CD4-positive, alpha-beta T cell treated with Interleukin-6 at 100 ng/mL for 8 hours (primary cell): Measurements from ENCODE around the gene NRIP1.

Experiments used
- DNase-seq: peaks from one replicate; pipeline ENCODE4 v3.0.0-alpha.2; 2020; ENCODE audit warnings: mixed read lengths, low spot score

The NRIP1 gene

DNA sequence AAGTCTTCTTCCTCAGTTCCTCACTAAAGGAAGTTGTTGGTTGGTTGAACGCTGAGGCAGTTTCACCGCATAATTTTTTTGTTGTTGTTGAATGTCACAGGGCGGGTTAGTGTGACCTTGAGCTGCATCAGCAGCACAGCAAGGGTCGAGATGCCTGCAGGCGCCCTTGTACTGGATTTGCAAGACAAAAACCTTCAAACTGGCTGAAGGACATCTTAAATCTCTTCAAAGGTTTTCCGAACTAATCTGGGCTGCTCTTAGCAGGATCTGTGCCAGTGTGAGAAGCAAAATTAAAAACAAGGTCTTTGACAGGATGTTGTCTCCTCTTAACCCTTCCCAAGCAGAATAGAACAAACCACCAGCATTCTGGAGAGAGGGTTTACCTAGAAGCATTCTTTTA, 59.4 kb downstream of the NRIP1 start:
- DNase-seq, result peak; percentile 12

DNA sequence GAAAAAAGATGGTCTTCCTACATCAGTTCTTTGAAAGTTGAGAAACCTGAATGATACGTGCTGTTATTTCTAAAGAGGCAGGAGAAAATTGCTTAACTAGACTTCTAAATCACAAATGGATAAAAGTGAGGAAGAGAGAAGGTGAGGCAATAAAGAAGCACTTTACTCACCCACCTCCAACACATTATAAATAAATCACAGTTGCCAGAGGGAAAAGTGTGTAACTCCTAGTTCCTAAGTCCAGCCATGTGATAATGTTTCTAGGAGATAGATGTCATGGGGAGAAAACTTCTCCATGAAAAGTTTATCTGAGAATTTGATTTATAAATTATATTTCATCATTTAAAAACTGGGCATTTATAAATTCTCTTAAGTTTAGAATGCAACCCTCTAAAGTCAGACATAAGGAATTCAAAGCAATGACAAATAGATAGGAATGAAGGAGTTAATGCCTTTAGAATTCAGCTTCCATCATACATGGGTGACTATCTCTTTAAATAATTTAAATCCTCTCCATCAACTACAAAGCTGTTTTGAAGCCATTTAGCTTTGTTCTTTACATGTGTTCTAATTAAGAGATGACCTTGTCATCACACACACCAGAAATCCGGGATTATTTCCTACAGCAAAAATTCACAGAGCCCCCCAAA, 60.0 kb downstream of the NRIP1 start:
- DNase-seq, result no peak

DNA sequence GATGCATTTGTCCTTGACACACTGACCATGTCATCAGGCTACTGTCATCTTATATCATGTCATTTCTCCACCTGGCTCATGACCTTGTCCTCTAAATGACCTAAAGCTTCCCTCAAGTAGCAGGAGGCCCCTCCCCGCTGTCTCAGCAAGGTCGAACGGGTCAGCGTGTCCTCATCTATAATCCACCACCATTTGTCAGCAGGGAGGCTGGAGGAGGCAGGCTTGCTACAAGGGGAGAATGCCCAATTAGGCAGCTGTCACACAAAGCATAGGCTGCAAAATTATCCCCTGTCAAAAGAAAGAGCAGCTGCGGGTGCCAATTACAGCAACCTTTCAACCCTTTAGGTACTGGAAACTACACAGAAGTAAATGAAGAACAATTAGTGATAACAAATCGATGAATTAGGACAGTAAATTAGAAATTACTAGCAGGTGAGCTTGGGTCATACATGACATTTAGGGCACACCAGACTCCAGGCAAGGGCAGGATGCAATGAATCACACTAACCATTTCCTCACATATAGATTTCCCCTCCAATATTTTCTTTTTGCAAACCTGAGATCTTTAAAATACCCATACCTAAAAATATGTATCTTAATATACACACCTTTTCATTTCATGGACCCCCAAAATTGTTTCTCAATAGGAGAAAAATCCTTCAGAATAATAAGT, 61.2 kb downstream of the NRIP1 start:
- DNase-seq, result no peak

DNA sequence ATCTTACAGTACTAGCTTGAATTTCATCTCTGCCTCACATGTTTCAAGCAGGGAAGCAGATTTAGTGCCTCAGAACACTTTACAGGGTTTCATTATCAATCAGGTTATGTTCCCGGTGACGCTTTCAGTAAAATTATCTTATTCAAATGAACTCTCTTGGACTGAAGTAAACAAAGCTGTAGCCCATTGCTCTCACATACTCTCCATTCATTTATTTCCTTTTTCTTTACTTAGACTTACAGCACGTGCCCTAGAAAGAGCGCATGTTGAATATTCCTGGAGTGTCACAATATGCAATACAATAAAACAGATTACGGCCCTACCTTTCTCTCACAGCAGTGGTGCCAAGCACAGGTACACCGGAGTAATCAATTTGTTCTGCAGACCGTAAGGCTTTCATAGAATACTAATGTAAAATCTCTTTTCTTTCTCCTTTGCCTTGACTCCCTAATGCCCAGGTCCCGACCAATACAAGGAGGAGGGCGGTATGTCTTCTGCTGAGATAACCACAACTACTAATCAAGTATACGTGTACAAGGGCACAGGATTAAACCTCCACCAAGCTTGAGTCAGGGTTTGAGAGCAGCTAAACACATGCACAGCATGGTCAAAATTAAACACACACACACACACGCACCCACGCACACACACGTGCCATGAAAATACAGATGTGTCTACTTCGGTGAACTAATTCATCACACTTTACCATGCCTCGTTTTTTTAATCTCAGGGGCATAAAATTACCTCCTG, 62.8 kb downstream of the NRIP1 start:
- no peak for DNase-seq

DNA sequence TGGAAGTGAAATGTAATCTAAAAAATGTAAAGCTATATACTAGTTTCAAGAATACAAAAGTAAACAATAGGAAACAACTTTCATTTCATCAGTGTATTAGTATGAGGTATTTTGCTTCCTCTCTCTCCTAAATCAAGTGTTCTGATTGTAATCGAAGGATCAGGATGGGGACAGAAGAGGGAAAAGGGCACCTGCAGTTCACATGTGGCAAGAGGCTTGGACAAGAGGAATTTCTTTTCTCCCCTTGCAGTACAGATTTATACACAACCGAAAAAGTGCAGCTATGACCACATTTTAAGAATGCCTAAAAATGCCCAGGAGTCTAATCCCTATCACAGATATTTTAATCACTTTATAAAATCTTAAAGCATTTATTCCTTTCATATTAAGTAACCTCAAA, 63.7 kb downstream of the NRIP1 start:
- DNase-seq, result no peak

DNA sequence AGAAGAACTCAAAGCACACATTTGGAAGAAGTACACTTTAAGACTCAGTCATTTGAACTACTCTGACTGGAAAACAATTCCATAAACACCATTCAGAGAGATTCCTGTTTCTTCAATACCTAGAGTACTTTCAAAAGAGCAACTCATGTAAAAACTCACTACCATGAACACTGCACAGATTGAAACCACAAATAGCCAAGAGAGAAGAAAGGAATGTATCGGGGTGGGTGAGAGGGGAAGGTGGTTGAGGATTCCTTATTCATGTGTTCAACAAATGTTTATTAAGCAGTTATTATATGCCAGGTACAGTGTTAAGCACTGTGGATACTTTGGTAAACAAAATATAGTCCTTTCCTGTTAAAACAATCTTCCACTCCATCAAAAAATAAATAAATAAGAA, 64.7 kb downstream of the NRIP1 start:
- DNase-seq, result no peak

DNA sequence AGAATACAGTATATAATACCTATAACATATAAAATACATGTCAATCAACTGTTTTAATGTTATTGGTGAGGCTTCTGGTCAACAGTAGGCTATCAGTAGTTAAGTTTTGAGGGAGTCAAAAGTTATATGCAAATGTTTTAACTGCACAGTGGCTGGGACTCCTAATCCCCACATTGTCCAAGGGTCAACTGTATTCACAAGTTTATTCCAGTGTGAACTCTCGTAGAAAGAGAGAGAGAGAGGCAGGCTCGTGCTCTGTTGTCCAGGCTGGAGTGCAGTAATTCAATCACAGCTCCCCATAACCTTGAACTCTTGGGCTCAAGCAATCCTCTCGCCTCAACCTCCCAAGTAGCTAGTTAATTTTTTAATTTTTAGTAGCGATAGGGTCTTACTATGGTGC, 66.0 kb downstream of the NRIP1 start:
- no peak for DNase-seq

DNA sequence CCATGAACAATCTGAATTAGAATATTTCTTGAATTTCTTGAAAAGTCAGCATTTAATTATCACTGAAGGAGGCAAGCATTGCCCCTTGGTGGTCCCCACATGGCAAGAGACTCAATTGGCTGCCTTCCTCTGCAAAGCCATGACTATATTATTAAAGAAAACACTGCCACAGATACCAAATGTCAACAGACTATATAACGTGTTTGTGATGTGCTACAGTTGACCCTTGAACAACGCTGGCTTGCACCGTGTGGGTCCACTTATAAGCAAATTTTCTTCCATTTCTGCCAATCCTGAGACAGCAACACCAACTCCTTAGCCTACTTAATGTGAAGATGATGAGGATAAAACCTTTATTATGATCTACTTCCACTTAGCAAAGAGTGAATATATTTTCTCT, 66.5 kb downstream of the NRIP1 start:
- no peak for DNase-seq

DNA sequence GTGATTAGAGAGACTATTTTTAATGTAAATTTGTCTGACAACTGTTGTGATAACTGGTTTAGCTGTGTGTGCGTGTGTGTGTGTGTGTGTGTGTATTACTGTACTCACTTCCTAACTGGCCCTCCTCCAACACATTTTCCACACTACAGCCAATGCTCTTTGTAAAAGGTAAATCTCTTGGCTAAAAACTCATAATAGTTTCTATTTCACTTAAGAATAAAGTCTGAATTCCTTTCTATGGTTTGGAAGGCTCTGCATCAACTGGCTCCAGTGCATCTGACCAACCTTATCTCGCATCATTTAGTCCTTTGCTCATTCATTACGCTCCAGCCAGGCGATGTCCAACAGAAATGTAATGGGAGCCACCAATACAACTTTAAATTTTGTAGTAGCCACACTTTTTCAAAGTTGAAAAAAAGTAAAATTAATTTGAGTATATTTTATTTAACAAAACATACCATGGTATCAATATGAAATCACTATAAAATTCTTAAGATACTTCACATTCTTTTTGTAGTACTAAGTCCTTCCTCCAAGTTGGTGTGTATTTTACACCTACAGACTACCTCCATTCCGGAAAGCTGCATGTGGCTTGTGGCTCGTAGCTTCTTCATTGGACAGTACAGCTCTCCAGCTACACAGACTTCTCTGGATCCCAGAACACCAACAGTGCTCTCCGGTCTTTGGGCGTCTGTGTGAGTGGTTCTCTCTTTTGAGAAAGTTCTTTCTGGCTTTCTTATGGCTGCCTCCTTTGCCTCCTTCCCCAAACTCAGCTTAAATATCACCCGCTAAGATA, 68.9 kb downstream of the NRIP1 start:
- no peak for DNase-seq

DNA sequence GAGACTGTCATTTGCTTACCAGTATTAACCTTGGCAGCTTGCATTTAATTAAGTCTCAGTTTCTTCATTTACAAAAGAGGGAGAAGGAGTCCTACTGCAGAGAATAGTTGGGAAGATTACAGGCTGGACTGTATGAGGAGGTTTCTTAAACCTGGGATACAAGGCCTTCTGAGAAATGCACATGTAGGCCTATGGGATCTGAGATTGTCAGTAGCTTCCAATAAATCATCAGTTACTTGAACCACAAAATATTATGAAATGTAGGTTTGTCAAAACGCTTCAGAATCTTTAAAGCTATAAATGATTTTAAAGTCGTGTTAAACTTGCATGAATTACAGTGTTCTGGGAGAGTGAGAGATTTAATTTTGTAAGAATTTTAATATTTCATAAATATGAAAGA, 69.6 kb downstream of the NRIP1 start:
- DNase-seq, result no peak

DNA sequence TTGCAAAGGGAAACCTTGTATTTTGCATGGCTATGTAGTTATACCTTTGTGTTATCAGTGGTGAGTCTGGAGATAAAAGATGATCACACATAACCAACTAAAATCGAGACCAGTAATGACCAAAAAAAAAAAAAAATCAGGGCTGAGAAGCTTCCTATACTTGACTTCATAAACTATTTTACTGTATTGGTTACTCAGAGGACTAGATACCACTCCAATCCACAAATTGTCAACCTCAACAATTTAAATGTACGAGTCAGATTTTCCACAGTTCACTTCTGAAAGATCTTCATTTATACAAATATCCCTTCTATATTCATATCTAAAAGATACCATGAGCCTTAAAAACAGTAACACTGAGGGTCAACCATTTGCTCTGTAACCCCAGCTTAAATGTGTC, 71.7 kb downstream of the NRIP1 start:
- no peak for DNase-seq

DNA sequence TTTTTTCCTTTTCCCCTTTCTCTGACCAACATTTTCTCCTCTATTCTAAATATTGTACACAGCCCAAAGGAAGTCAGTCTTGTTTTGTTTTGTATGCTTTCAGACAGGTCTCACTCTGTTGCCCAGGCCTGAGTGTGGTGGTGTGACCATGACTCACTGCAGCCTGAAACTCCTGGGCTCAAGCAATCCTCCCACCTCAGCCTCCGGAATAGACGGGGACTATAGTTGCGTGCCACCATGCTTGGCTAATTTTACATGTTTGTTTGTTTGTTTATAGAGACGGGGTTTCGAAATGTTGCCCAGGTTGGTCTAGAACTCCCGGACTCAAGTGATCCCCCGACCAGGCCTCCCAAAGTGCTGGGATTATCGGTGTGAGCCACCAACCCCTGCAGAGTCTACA, 72.8 kb downstream of the NRIP1 start:
- DNase-seq, result no peak

DNA sequence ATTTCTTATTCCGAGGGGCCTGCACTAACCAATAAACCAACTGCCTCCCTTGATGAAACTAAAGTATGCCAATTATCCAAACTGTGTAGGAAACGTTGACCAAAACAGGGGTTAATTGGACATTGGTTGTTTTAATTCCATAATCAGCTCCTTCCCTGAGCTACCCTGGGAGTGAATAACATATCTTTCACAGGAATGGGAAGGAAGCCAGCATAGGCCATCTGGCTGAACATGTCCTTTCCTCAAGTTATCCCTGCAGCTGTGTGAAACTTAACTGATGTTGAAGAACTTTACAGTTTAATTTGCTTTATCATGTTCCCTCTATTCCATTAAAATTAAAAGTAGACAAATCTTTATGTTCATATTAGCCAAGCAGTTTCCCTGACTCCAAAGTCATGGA, 75.4 kb downstream of the NRIP1 start:
- DNase-seq, result no peak

DNA sequence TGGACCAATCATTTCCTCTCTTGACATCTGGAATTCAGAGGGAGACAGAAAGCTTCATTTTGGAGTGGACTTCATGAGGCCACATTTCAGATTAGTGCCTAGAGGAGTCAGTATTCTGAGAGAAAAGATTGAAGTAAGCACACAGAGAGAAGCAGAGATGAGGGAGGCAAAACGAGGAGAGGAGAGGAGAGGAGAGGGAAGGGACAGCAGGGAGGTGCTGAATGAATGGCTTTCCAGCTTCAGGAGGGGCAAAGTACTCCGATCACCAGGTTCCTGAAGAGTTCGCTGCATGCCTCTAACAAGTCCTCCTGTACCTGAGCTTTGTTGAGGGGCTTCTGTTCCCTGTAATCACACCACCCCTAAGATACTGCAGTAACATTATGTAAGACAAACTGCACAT, 76.0 kb downstream of the NRIP1 start:
- DNase-seq, result no peak

DNA sequence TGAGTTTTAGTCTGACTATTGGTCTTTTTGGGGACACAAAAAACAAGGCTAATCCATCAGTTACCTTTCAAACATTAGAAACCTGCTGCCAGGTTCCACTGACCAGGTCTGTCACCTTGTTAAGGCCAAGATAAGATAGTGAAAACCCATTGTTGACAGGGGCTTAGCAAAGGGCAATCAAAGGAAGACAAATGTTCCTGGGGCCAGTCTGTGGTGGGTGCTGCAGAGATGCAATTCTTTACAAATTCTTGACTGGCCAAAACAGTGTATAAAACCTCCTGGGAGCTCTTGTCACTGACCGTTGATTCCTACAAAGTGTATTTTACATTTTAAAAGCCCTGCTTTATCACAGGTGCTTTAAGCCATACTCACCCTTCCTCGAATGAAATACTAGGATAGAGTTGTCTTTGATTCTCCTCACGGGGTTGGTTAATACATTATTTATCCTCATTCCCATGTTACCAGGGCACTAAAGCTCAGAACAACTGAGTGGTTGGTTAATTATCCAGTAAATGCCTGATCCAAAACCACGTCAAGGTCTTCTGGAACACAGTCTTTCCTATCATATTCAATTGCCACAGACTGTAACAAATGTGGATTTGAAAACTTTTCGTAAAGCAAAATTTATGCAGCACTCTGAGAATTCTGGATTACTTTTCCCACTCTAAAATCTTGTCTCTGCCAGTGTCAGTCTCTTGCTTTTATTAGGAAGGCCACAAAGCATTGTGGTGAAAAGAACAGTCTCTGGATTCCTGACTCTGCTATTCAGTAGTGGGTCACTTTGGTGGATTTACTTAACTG, 77.2 kb downstream of the NRIP1 start:
- DNase-seq, result no peak

DNA sequence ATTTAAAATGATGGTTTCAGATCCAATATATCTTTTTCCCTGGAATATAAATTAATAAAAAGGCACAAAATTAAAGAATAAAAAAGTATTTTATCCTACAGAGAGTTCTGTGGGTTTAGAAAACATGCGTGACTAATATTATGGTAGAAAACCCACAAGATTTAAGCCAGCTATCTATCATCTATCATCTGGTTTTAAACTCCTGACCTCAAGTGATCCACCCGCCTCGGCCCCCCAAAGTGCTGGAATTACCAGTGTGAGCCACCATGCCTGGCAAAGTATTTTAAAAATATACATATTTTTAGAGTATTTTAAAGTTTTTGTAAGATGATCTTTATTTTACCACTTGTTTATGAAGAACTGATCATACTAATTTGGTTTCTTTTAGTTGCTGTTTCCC, 79.5 kb downstream of the NRIP1 start:
- DNase-seq, result no peak

DNA sequence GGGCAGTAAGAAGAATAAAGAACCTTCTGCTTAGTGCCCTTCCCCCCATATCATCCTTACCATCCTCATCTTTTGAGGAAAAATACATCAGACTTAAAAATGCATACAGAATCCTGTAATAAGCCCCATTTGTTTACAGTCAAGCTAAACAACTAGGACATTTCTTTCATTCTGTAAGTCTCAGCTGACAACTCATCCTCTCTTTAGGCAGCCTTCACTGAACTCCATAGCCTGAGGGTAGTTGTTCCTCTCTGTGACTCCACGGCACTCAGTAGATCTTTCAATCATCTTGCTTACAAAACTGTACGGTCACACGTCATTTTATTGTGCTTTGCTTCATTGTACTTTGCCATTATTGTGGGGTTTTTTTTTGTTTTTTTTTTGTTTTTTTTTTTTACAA, 82.5 kb downstream of the NRIP1 start:
- DNase-seq, result no peak

DNA sequence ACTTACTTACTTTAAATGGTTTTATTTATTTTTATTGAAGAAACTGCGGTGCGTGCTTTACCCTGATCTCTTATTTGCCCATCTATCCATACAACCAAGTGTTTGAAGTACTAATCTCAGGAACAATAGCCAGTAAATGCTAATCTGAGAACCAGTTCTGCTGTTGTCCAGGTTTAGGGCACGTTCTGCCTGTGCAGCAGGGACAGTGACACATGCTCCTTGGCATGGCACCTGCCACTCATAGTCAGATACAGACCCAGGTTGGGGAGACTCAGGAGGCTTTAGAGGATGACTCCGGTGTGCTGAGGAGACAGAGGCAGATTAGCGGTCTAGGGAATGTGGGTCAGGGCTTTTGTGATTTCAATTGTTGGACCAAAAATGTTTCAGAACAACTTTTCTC, 83.6 kb downstream of the NRIP1 start:
- no peak for DNase-seq

DNA sequence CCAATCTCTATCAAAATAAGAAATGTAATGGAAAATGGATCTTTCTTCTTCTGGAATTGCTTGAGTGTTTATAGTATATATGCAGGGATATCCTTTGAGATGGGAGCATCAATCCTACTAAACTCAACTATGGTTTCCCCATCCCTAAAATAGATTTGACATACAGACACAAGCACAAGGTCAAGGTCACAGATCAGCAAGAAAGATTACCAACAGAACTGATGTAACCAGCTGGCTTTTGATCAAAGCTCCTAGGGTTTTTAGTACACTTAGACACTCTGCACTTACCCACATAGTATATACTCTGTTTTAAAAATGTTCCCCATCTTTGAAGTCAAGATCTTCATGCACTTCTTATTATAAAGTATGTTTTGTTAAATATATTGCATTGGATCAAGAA, 85.5 kb downstream of the NRIP1 start:
- DNase-seq, result no peak

DNA sequence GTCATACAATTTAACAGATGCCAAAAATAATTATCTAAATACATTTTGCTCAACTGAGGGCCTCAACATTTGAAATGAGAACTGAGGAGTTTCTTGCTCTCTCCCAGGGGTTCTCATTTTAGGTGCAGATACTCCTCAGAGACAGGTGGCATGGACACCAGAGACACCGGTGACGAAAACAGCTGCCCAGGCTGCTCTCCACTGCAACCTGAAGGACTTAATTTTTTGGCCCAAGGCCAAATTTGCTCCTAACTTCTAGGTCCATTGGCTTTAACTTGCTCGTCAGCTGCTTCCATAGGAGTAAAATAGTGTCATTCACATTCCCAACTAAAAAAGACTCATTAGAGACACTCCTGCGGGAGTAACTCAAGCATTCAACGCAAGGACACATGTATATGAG, 87.0 kb downstream of the NRIP1 start:
- DNase-seq, result no peak

DNA sequence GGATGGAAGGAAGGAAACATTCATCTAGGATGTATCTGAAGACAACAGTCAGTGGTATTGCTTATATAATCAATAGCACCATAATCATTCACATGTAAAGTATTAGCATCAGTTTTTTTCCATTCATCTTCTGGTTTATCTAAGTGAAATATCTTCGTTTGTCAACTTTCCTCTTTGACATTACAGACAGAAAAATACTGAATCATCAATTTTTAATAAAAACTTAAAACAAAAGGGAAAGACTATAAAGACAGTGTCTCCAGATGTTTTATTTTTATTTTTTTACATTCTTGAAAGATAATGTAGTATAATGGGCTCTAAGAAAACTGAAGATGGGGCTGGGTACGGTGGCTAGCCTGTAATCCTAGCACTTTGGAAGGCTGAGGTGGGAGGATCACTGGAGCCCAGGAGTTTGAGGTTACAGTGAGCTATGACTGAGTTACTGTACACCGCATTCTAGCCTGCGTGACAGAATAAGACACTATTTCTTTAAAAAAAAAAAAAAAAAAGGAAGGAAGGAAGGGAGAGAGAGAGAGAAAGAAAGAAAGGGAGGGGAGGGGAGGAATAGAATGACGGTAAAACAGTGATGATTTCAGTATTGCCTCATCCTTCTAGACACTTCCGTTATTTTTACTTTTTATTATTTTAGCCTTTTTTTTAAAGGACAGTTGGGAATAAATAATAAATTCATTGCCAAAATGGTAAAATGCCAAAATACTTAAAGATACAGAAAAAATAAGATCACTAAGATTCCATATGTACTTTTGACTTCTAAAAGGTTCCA, 89.5 kb downstream of the NRIP1 start:
- DNase-seq, result no peak
